ENCODE measurements around the gene SRD5A1. TPM values are rescaled to one million over a fixed set of nuclear protein-coding genes. Genes with fewer than 3 reads are reported as not detected.

SRD5A1 gene
- polyA plus RNA-seq, 2 of the 4 experiments (the other 2 are of a cell fraction): 9.7 to 25.4 TPM

DNA sequence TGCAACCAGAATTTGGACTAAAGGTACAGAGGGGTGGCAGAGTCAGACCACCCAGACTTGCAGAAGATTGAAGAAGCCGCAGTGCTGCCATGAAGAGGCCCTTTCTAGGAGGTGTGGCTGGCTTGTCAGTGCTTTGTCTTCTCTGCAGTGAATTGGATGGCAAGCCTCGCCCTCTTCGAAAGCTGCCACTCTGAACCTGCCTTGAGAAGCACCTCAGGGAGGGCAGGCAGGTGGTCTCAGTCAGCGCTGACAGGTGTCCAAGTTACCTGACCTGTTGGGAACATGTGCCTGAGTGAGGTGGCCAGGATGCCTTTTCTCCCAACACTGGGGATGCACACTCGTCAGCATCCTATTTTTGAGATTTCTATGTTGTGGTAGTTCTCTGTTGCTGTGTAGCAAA lies 86.2 kb downstream of the SRD5A1 start:
- TF ChIP-seq JUN (IDR thresholded peaks at IDR 0.05): no peak
- TF ChIP-seq, protein P1, sequence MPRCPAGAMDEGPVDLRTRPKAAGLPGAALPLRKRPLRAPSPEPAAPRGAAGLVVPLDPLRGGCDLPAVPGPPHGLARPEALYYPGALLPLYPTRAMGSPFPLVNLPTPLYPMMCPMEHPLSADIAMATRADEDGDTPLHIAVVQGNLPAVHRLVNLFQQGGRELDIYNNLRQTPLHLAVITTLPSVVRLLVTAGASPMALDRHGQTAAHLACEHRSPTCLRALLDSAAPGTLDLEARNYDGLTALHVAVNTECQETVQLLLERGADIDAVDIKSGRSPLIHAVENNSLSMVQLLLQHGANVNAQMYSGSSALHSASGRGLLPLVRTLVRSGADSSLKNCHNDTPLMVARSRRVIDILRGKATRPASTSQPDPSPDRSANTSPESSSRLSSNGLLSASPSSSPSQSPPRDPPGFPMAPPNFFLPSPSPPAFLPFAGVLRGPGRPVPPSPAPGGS (IDR thresholded peaks at IDR 0.05): no peak
- ChIA-PET CTCF (no interaction called here), POLR2A (no interaction called here)
- Histone ChIP-seq H3K4me1 (peaks cover 40% of the 10 kb centered on the region), H3K4me2 (no peak overlapping the region), H3K9me3 (no peaks in the 10 kb centered on the region), H3K27ac (no peak overlapping the region), H3K4me3 (no peak overlapping the region)
- FAIRE-seq (no peak), ATAC-seq (no peak), DNase-seq (ENCODE audit: low read depth in 1 of 2, low spot score in 1 of 2) (no peak)
- WGBS (ENCODE audit: missing lambda C conversion rate): 92% methylated on average over 5 of the region's 5 CpGs

DNA sequence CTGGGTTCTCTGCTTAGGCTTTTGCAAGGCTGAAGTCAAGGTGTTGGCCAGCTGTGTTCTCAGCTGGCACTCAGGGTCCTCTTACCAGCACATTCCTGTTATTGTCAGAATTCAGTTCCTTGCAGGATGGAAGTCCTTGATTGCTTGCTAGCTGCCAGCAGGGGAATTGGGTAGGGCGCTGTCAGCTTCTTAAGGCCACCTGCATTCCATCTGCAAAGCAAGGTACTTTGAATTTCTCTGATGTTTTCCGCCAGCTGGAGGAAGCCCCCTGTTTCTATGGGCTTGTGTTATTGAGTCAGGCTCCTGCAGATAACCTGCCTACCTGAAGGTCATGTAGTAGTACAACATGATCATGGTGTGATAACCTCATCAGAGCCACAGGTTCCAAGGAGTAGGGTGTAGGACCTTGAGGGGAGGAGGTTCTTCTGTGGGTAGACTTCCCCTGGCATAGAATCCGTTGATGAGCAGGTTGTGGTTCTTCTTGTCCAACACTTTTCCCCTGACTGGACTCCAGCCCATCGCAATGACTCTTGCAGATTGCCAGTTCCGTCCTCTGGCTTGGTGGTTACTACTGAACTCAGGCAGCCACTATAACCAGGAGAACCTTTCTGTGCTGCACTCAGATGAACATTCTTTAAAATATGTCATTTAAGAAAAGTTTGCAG lies 86.8 kb downstream of the SRD5A1 start:
- peaks cover 40% of the 10 kb centered on the region for H3K4me1 ChIP-seq
- H3K27ac ChIP-seq: no peak overlapping the region
- DNase-seq (ENCODE audit: low read depth in 1 of 2, low spot score in 1 of 2) (no peak), FAIRE-seq (no peak), ATAC-seq (no peak)
- ChIA-PET POLR2A (no interaction called here), CTCF (no interaction called here)
- TF ChIP-seq ESRRA (IDR thresholded peaks at IDR 0.05; ENCODE audit: borderline replicate concordance, low read length) (no peak), POLR2A (IDR thresholded peaks at IDR 0.05; ENCODE audit: low read length) (no peak), TP53 (CRISPR knock-in tag; IDR thresholded peaks at IDR 0.05) (no peak), RNF2 (IDR thresholded peaks at IDR 0.05; ENCODE audit: borderline replicate concordance, low read depth) (no peak), CHD2 (IDR thresholded peaks at IDR 0.05; ENCODE audit: low read length, partially characterized antibody) (no peak), ZNF302 (CRISPR knock-in tag; IDR thresholded peaks at IDR 0.05) (no peak), RFX5 (IDR thresholded peaks at IDR 0.05) (no peak), MAZ (IDR thresholded peaks at IDR 0.05; ENCODE audit: borderline replicate concordance, low read depth, low read length) (no peak), HEYL (CRISPR knock-in tag; IDR thresholded peaks at IDR 0.05) (no peak), EHMT2 (IDR thresholded peaks at IDR 0.05; ENCODE audit: low read depth) (no peak), POLR2AphosphoS2 (conservative IDR thresholded peaks at IDR 0.05; ENCODE audit: low read length) (no peak), JUN (IDR thresholded peaks at IDR 0.05) (no peak)
- TF ChIP-seq, protein P2, sequence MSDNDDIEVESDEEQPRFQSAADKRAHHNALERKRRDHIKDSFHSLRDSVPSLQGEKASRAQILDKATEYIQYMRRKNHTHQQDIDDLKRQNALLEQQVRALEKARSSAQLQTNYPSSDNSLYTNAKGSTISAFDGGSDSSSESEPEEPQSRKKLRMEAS (IDR thresholded peaks at IDR 0.05): no peak
- TF ChIP-seq, protein P3, sequence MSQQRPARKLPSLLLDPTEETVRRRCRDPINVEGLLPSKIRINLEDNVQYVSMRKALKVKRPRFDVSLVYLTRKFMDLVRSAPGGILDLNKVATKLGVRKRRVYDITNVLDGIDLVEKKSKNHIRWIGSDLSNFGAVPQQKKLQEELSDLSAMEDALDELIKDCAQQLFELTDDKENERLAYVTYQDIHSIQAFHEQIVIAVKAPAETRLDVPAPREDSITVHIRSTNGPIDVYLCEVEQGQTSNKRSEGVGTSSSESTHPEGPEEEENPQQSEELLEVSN (IDR thresholded peaks at IDR 0.05; ENCODE audit: borderline replicate concordance, low read depth): no peak
- no peak overlapping the region for H3K4me2 ChIP-seq
- no peak overlapping the region for H3K4me3 ChIP-seq
- no peaks in the 10 kb centered on the region for H3K9me3 ChIP-seq
- 95% methylated on average over 5 of the region's 5 CpGs for WGBS (ENCODE audit: missing lambda C conversion rate)

DNA sequence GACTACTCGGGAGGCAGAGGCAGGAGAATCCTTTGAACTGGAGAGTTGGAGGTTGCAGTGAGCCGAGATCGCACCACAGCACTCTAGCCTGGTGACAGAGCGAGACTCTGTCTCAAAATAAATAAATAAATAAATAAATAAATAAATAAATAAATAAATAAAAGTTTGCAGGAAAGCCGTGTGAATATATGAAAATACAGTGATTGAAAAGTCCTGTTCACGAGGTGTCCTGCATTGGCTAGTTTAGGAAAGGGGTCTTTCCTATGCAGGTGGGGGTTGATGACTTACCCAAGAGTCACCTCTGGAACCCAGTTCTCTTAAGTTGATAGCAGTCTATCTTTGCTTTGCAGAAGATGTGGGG lies 87.3 kb downstream of the SRD5A1 start:
- Histone ChIP-seq H3K4me2 (no peak overlapping the region), H3K27ac (no peak overlapping the region), H3K9me3 (no peaks in the 10 kb centered on the region), H3K4me3 (no peak overlapping the region), H3K4me1 (peaks cover 35% of the 10 kb centered on the region)
- DNase-seq (ENCODE audit: low read depth in 1 of 2, low spot score in 1 of 2): no peak
- ATAC-seq: no peak
- no peak for TF ChIP-seq RCOR1 (IDR thresholded peaks at IDR 0.05; ENCODE audit: low read depth, low read length)
- no peak for TF ChIP-seq CBX8 (IDR thresholded peaks at IDR 0.05)
- TF ChIP-seq HEYL (CRISPR knock-in tag; IDR thresholded peaks at IDR 0.05): no peak
- no peak for TF ChIP-seq FOSL2 (IDR thresholded peaks at IDR 0.05)
- TF ChIP-seq FOSL2 (CRISPR knock-in tag; IDR thresholded peaks at IDR 0.05): no peak
- TF ChIP-seq ZC3H11A (IDR thresholded peaks at IDR 0.05): peak; percentile 87
- no peak for TF ChIP-seq EP300 (IDR thresholded peaks at IDR 0.05)
- ChIA-PET POLR2A (no interaction called here), CTCF (no interaction called here)
- no peak for FAIRE-seq
- WGBS (ENCODE audit: missing lambda C conversion rate): 88% methylated on average over 6 of the region's 6 CpGs

DNA sequence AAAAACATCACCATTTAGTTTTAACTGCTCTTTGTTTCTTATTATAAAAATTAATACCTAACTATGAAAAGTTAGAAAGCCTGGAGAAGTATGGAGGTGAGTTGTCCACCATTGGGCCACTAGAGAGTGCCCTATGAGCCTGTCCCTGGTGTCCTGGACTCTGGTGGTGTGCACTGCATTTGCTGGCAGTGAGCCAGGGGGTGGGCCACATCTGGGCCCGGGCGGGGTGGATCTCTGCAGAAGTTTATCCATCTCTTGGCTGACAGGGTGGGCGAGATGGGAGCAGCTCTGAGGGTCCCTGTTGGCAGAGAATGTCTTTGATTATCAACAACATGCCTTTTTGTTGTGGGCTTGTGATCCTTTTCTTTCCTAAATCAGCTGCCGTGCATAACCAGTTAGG lies 88.2 kb downstream of the SRD5A1 start:
- Histone ChIP-seq H3K4me3 (no peak overlapping the region), H3K4me2 (no peak overlapping the region; the same call in 2 of the 3 replicates), H3K4me1 (peaks cover 26% of the 10 kb centered on the region), H3K9me3 (no peaks in the 10 kb centered on the region), H3K27ac (no peak overlapping the region)
- no peak for FAIRE-seq
- peak in 1 of 2 experiments; percentile 44; a peak in 3 of 6 replicates for ATAC-seq
- ChIA-PET POLR2A (no interaction called here), CTCF (no interaction called here)
- TF ChIP-seq NPAS2 (CRISPR knock-in tag; IDR thresholded peaks at IDR 0.05; ENCODE audit: borderline replicate concordance) (no peak), NFE2L2 (conservative IDR thresholded peaks at IDR 0.05; ENCODE audit: low read length) (no peak), NR3C1 (IDR thresholded peaks at IDR 0.05) (no peak), RCOR1 (IDR thresholded peaks at IDR 0.05; ENCODE audit: low read depth, low read length) (no peak)
- TF ChIP-seq, protein P1 (IDR thresholded peaks at IDR 0.05): no peak
- DNase-seq (ENCODE audit: low read depth in 1 of 2, low spot score in 1 of 2): no peak
- 88% methylated on average over 4 of the region's 4 CpGs for WGBS (ENCODE audit: missing lambda C conversion rate)

Measured in A549 (cell line).